ENCODE results near the gene ZNF497. TPM values are rescaled to one million over a fixed set of nuclear protein-coding genes. Genes with fewer than 3 reads are reported as not detected.
A peak's percentile ranks its signal among the peaks of the same experiment; 100 is the strongest.

Gene ZNF497
- total and polyA plus RNA-seq, 2 donors (not counting 1 experiment from before 2014, with no cell fraction given): 1.6 to 2.7 TPM

DNA sequence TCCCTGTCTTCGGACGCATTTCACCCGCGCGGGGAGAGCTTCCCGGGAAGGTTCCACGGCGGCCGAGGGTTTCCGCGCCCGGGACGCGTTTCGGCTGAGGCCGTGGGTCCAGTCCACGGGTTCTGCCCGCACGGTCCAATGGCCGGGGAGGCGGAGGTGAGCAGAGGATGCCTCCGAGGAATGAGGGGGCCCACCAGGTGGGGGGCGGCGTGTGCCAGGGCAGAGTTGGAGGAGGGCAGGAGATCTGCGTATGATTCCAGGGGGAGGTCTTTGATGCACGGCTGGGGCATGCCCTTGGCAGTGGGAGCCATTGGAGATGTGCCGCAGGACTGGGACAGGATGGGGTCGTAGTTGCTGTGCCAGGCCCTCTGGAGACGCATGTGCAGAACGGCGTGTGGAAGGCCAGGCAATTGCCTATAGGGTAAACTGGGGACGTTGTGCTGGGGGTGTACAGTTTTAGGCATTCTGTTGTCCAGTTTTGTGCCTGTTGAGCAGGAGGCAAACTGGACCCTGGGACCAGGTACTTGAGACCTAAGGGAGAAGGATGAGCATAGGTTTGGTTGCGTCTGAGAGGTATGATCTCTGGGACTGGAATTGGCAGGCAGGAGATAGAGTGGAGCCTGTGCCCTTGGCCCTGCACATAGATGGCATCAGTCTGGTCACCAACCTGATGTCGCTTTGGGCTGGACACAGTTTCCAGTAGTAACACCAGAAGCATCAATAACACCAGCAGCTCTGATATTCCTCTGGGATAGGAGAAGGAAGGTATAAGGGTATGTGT is 46.6 kb upstream of the ZNF497 start:
- Histone ChIP-seq H3K9ac (ENCODE audit: low read length) (peak overlapping the region; percentile 91), H3K9me3 (ENCODE audit: control extremely low read depth in 1 of 3, control insufficient read depth in 2 of 3, insufficient read depth in 1 of 3, low read length in 2 of 3) (peaks cover 0 to 3% (median 0%) of the 10 kb centered on the region in 3 donors), H3K36me3 (replicated peaks in 1 of 2; ENCODE audit: control extremely low read depth in 1 of 2, control insufficient read depth in 1 of 2, extremely low read depth in 1 of 2, insufficient read depth in 2 of 2, low read length in 1 of 2) (no peaks in the 10 kb centered on the region), H4K20me1 (ENCODE audit: control insufficient read depth, insufficient read depth, low read length, poor library complexity, severe bottlenecking) (no peaks in the 10 kb centered on the region), H3K79me2 (ENCODE audit: control insufficient read depth, insufficient read depth, low read length) (peaks cover 5% of the 10 kb centered on the region), H3K27me3 (replicated peaks in 1 of 4; ENCODE audit: control extremely low read depth in 1 of 4, control insufficient read depth in 3 of 4, insufficient read depth in 4 of 4, low read length in 3 of 4) (no peaks in the 10 kb centered on the region), H2AFZ (ENCODE audit: insufficient read depth, low read depth, low read length, poor library complexity, severe bottlenecking) (peak overlapping the region; percentile 81), H3K4me2 (replicated peaks; ENCODE audit: low read depth, low read length, poor library complexity, severe bottlenecking) (peak overlapping the region; percentile 85), H3K4me1 (ENCODE audit: control insufficient read depth in 2 of 2, insufficient read depth in 2 of 2, low read length in 2 of 2) (peaks cover 11 to 20% of the 10 kb centered on the region in 2 donors), H3K27ac (ENCODE audit: low read length in 2 of 2) (peak overlapping the region; percentile 82 to 93), H3K4me3 (ENCODE audit: control extremely low read depth in 1 of 5, extremely low read depth in 1 of 5, insufficient read depth in 1 of 5, low read depth in 2 of 5, low read length in 4 of 5) (peak overlapping the region in 4 of 5 experiments; percentile 82 to 93 (median 84))
- ChIA-PET POLR2A (interaction anchor here (0.8 to 1.9 kb wide), 5 partner anchors 9 to 62 kb away, joined by 3 to 9 read pairs (median 4); partner anchors contain the start of genes ZNF132 and ZNF497), CTCF (interaction anchor here (0.7 to 1.2 kb wide), 6 partner anchors 9 to 776 kb away, joined by 3 to 5 read pairs (median 4); partner anchors contain the start of genes ZNF211, ZNF324B and ZNF497)
- TF ChIP-seq EZH2 (IDR thresholded peaks at IDR 0.05; ENCODE audit: borderline replicate concordance, insufficient read depth, low read depth, low read length, poor library complexity, severe bottlenecking): no peak
- H3K9me3 Mint-ChIP-seq (ENCODE audit: insufficient read depth): no peaks in the 10 kb centered on the region
- no peaks in the 10 kb centered on the region for H3K27me3 Mint-ChIP-seq
- peak overlapping the region; percentile 97 for H3K4me3 Mint-ChIP-seq
- WGBS (ENCODE audit: insufficient coverage): 3% methylated on average over 33 of the region's 34 CpGs
- DNase-seq (peak; percentile 42), ATAC-seq (ENCODE audit: low read depth) (no peak)
- intact Hi-C loops (cut with micrococcal nuclease): loop anchor here (2.0 to 5.0 kb wide), 2 partner anchors 62 to 226 kb away; partner anchors contain the start of gene ZNF274
- peak overlapping the region; percentile 98 for H3K27ac Mint-ChIP-seq
- peaks cover 33% of the 10 kb centered on the region for H3K4me1 Mint-ChIP-seq

DNA sequence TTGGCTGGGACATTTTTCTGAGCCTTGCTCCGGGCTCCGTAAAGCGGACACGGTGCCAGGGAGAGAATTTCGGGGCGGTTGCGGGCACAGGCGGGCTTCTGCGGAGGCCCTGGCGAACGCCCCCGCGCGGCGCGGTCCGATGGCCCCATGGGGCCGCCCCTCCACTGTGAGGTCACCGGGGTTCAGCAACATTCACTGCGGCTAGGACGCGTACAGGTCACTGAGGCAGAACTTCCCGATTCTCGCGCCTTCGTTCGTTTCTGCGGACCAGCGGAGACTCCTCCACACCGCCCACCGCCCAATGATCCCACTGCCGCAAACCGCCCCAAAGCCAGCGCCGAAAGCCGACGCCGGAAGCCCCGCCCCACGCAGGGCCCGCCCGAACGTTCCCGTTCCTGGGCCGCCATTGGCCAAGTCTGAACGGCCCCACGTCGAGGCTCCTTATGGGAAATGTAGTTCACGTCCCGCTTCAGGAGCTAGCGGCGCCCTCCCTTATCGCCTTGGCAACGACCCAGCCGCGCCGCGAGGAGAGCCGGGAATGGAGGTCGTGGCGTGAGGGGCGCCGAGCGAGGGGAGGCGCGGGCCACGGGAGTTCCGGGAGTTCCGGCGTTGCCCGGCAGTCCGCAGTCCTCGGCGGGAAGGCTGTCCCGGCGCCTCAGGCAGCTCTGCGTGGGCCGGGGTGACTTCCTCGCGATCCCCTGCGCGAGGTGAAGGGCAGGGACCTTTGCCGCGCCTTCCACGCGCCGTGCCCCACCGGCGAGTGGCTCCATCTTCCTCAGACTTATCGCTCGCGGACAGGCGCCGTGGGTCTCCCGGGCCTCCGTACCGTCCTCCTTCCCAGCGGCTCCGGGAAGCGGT is 45.8 kb upstream of the ZNF497 start, which contains the start of gene ZNF584:
ZNF584 (plus strand) TSS at position 498 of the 858 bp plus-strand sequence. CDS start 499 bp downstream, outside the sequence.
- peak within 1 kb of the TSS; percentile 85 for H3K4me2 ChIP-seq (replicated peaks; ENCODE audit: low read depth, low read length, poor library complexity, severe bottlenecking)
- H3K4me3 ChIP-seq (ENCODE audit: control extremely low read depth in 1 of 5, extremely low read depth in 1 of 5, insufficient read depth in 1 of 5, low read depth in 2 of 5, low read length in 4 of 5): peak within 1 kb of the TSS; percentile 58 to 93 (median 83)
- no peaks in the 10 kb centered on the region for H3K36me3 ChIP-seq (replicated peaks in 1 of 2; ENCODE audit: control extremely low read depth in 1 of 2, control insufficient read depth in 1 of 2, extremely low read depth in 1 of 2, insufficient read depth in 2 of 2, low read length in 1 of 2)
- peaks cover 5% of the 10 kb centered on the region for H3K79me2 ChIP-seq (ENCODE audit: control insufficient read depth, insufficient read depth, low read length)
- intact Hi-C loops (cut with micrococcal nuclease): loop anchor here (1.0 to 5.0 kb wide), 12 partner anchors 27 to 226 kb away; partner anchors contain the start of genes ERVK3-1, MZF1, ZNF132 and ZNF274
- H3K9me3 ChIP-seq (ENCODE audit: control extremely low read depth in 1 of 3, control insufficient read depth in 2 of 3, insufficient read depth in 1 of 3, low read length in 2 of 3): peaks cover 0 to 3% (median 0%) of the 10 kb centered on the region in 3 donors
- peaks cover 33% of the 10 kb centered on the region for H3K4me1 Mint-ChIP-seq
- under 1% methylated on average over 100 of the region's 100 CpGs for WGBS (ENCODE audit: insufficient coverage)
- TF ChIP-seq EZH2 (IDR thresholded peaks at IDR 0.05; ENCODE audit: borderline replicate concordance, insufficient read depth, low read depth, low read length, poor library complexity, severe bottlenecking) (no peak), CTCF (IDR thresholded peaks at IDR 0.05) (no peak)
- H4K20me1 ChIP-seq (ENCODE audit: control insufficient read depth, insufficient read depth, low read length, poor library complexity, severe bottlenecking): no peaks in the 10 kb centered on the region
- ATAC-seq (ENCODE audit: low read depth): peak; percentile 96
- H3K27ac ChIP-seq (ENCODE audit: low read length in 2 of 2): peak within 1 kb of the TSS; percentile 82 to 93
- H2AFZ ChIP-seq (ENCODE audit: insufficient read depth, low read depth, low read length, poor library complexity, severe bottlenecking): peak within 1 kb of the TSS; percentile 81
- peak within 1 kb of the TSS; percentile 91 for H3K9ac ChIP-seq (ENCODE audit: low read length)
- H3K27me3 Mint-ChIP-seq: no peaks in the 10 kb centered on the region
- peak; percentile 96 for DNase-seq
- no peaks in the 10 kb centered on the region for H3K27me3 ChIP-seq (replicated peaks in 1 of 4; ENCODE audit: control extremely low read depth in 1 of 4, control insufficient read depth in 3 of 4, insufficient read depth in 4 of 4, low read length in 3 of 4)
- H3K9me3 Mint-ChIP-seq (ENCODE audit: insufficient read depth): no peaks in the 10 kb centered on the region
- peak within 1 kb of the TSS; percentile 97 for H3K4me3 Mint-ChIP-seq
- H3K4me1 ChIP-seq (ENCODE audit: control insufficient read depth in 2 of 2, insufficient read depth in 2 of 2, low read length in 2 of 2): peaks cover 11 to 20% of the 10 kb centered on the region in 2 donors
- ChIA-PET CTCF (interaction anchor here (0.7 to 1.8 kb wide), 6 partner anchors 22 to 775 kb away, joined by 3 to 6 read pairs (median 4); partner anchors contain the start of genes ZBTB45, ZNF211, ZNF324B and ZNF497), POLR2A (interaction anchor here (0.8 to 1.9 kb wide), 5 partner anchors 8 to 61 kb away, joined by 3 to 9 read pairs (median 4); partner anchors contain the start of genes ZNF132 and ZNF497)
- peak within 1 kb of the TSS; percentile 98 for H3K27ac Mint-ChIP-seq

All from B cell (primary cell).